T47D (cell line): Measurements from ENCODE around the gene AP3B1.
A peak's percentile ranks its signal among the peaks of the same experiment; 100 is the strongest.

Experiments used
- DNase-seq, 2 experiments: peaks; one replicate each; pipeline versions ENCODE4 v3.0.0 to v3.0.0-alpha.2; 2011 to 2012; ENCODE audit warnings: low read depth in 1 of 2, low spot score in 1 of 2
- JUND ChIP-seq: IDR thresholded peaks from 2 replicates; pipeline ENCODE4 v1.6.1; 2012; ENCODE audit warnings: low read depth
- in situ Hi-C: cut with HindIII; loops from 2 replicates; pipeline ENCODE4 v1.10.0; 2016; ENCODE audit warnings: low sequenced_read_pairs, low pct_unique_long_range_greater_than_20kb

Gene AP3B1, protein sequence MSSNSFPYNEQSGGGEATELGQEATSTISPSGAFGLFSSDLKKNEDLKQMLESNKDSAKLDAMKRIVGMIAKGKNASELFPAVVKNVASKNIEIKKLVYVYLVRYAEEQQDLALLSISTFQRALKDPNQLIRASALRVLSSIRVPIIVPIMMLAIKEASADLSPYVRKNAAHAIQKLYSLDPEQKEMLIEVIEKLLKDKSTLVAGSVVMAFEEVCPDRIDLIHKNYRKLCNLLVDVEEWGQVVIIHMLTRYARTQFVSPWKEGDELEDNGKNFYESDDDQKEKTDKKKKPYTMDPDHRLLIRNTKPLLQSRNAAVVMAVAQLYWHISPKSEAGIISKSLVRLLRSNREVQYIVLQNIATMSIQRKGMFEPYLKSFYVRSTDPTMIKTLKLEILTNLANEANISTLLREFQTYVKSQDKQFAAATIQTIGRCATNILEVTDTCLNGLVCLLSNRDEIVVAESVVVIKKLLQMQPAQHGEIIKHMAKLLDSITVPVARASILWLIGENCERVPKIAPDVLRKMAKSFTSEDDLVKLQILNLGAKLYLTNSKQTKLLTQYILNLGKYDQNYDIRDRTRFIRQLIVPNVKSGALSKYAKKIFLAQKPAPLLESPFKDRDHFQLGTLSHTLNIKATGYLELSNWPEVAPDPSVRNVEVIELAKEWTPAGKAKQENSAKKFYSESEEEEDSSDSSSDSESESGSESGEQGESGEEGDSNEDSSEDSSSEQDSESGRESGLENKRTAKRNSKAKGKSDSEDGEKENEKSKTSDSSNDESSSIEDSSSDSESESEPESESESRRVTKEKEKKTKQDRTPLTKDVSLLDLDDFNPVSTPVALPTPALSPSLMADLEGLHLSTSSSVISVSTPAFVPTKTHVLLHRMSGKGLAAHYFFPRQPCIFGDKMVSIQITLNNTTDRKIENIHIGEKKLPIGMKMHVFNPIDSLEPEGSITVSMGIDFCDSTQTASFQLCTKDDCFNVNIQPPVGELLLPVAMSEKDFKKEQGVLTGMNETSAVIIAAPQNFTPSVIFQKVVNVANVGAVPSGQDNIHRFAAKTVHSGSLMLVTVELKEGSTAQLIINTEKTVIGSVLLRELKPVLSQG

DNA sequence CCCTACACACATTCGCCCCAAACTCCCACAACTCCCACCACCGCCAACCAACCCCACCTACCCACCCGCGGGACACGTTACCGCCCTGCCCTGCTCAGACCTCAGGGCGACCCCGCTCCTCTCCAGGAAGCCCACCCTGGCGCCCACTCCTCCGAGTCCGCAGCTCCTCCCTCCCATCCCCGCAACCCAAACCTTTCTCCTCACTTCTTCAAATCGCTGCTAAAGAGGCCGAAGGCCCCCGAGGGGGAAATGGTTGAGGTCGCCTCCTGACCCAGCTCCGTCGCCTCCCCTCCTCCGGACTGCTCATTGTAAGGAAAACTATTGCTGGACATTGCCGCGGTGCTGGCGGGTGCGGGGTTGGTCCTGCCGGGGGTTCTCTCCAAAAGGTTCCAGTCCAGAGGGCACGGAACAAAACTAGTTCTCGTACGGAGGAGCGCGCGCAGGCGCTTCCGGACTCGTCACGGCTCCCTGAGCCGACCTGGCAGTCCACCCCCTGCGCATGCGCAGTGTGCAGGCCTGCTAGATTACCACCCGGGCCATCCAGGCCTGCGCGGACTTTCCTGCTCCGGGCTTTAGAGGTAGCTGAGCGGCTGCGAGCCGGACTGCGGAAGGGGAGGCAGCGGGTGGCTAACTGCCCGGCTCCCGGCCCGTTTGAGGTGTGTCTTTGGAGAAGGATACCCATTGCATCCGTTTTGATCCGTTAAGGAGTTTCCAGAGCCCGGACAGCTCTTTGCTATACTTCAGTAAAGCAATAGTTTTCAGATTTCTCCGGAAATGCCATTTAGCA is at the start of gene AP3B1:
Gene AP3B1, minus strand, starts transcription at position 451 of the 787 bp plus-strand sequence. Its CDS starts 119 bp downstream, at position 332.
- peak; percentile 80 to 99 for DNase-seq
- no peak; the same call in 1 of the 2 replicates for TF ChIP-seq JUND
- in situ Hi-C loops: no loop called here

DNA sequence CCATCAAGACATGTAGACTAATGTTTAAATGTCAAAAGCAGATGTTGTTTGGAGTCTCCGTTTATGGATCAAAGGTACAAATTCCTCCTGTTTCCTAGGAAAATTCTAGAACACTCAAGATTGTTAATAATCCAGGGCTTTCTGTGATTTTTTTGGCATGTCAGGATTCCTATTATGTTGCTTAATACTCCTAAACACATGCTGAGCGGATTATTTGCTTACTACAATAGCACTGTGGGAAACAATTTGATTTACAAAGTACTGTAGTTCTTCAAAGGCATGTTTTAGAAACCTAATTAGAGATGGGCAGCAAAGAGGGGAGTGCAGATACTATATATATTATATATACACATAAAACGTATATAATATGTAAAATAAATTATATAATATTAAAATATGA is 46.9 kb upstream of the AP3B1 start:
- DNase-seq: no peak
- in situ Hi-C loops: no loop called here
- TF ChIP-seq JUND: no peak

DNA sequence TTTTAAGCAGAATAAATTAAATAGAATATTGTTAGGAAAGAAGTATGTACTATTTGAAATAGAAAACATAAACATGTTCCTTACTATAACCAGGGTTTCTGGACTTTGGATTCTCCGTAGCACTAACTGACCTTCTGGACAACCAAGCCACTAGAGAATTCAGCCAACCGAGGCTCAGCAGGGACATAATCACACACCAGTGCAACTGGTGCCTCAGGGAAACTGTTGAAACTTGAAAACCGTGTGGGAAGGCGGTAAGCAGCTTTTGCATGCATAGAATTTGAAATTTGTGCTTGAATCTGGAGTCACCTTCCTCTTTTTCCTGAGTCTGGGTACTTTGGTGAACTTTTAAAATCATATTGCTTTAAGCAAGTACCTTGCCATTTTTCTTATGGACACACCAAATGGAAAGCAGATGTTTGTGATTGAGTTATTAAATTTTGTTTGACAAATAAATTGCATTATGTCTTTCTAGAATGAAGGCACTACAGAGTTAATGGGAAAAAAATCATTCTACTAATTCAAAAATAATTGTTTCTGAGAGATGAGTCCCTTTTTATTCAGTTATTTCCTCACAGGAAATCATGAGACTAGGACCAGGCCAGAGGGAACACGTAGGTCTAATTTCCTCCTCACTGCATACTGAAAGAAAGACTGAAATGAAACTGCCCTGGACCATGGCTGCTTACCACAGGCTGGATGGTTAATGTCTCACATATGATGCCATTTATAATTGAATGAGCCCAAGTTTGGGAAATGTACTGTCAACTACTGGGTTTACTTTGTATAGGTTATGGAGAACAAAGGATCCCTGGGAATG is 45.3 kb upstream of the AP3B1 start:
- no peak for DNase-seq
- no peak for TF ChIP-seq JUND
- in situ Hi-C loops: no loop called here

DNA sequence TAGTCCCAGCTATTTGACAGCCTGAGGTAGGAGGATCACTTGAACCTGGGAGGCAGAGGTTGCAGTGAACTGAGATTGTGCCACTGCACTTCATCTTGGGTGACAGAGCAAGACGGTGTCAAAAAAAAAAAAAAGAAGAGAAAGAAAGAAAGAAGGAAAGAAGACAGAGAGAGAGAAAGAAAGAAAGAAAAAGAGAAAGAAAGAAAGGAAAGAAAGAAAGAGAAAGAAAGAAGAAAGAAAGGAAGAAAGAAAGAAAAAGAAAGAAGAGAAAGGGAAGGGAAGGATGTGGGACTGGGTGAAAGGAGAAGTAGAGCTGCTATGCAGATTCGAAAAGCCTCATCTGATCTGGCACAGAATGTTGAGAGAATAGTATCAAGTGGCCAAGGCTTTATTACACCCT is 42.2 kb upstream of the AP3B1 start:
- no peak for TF ChIP-seq JUND
- DNase-seq: no peak

DNA sequence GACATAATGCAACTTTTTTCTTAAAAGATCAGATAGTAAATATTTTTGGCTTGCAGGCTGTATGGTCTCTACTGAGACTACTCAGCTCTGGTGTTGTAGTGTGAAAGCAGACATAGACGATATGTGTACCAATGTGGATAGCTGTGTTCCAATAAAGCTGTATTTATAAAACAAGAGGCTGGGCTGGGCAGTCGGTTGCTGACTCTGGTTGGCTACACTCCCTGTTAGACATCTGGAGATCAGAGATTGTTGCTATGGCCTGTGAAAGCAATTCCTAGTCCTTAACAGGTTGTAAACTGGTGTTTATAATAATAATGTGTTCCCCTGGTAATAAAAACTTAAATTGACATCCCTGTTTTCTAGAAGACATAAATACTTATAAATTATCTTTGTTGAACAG is 41.5 kb upstream of the AP3B1 start:
- DNase-seq: peak in 1 of 2 experiments; percentile 10
- no peak for TF ChIP-seq JUND
- in situ Hi-C loops: no loop called here

More for the DNA sequence above, 42.2 kb upstream of the AP3B1 start:
- in situ Hi-C loops: no loop called here

DNA sequence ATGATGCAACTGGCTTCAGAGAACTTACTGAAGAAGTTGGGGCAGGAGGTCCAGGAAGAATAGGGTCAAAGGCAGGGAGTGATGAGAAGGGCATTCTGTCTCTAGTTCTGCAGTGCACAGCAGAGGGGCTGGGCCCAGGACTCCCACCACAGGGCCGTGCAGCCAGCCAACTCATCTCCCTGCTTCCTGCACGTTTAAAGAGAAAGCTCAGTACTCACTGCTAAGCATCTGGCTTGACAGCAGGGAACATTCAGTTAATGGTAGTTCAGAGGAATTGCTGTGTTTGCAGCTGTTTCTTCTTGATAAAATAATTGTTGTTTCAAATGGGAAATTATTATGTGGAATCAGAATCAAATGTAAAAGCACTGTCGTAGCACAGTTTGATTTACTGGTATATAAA is 40.3 kb upstream of the AP3B1 start:
- no peak for DNase-seq
- in situ Hi-C loops: no loop called here
- no peak for TF ChIP-seq JUND

DNA sequence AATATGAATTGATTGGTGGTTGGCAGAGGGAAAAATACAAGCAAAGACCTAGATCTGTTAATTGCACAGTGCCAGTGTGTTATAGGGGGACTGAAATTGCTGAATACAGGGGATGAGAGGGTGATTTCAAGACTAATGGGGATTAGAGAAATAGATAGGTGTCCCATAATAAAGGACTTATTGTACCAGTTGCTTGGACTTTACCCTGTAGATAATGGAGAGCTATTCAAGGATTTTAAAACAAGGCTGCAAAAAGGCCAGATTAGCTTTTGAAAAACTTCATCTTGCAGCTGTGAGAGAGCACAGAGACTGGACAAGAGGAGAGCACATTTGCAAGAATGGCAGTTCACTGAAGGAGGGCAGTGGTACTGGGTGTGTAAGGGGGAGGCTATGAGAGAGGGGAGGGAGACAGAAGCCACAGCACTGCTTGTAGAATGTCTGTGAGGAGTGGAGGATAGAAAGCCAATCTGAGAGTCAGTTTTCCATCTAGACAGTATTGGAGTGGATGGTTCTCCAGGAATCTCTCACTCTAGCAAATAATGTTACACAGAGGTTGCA is 37.1 kb upstream of the AP3B1 start:
- in situ Hi-C loops: no loop called here
- no peak for DNase-seq
- TF ChIP-seq JUND: no peak

DNA sequence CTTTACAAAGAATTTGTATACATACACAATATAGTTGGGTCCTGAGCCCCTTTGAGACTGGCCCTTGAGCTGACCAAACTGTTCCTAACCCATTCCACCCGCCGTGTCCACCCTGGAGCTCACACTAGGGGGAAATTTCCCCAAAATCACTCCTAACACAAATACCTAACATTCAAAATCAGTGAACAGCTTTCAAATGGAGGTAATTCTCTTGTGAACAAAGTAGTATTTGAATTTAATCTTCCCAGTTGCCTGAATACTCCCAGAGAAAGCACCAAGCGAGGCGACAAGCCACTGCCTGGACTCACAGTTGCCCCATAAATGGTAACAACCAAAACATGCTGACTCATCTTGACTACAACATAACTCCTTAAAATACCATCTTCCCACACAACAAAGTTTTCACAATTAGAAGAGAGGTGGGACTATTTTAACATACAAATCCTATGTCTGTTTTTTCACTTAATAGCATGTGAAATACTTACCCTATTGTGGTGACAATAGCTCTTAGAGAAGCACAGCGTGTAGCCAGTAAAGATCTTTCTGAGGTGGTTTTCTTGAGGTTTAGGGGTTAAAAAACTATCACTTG is 34.2 kb upstream of the AP3B1 start:
- DNase-seq: no peak
- in situ Hi-C loops: no loop called here
- no peak for TF ChIP-seq JUND

DNA sequence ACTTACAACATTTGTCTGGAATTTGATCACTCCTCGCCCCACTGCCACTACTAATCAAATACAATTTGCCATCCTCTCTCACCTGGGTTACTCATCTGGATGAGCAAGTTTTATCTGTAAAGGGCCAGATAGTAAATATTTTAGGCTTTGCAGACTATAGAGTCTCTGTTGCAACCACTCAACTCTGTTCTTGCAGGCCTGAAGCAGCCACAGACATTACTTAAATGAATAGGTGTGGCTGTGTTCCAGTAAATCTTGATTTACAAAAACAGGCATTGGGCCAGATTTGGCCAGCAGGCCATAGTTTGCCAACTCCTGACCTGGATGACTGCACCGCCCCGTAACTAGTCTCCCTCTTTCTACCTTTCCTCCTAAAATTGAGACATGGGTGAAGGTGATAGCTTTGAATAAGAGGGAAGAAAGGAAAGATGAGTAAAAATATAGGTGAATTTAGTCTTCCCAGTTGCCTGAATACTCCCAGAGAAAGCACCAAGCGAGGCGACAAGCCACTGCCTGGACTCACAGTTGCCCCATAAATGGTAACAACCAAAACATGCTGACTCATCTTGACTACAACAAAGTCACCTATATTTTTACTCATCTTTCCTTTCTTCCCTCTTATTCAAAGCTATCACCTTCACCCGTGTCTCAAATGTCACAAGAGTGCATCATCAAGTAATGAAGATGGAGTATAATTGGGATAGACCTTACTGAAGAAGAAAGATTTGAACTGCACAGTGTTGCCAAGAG is 33.4 kb upstream of the AP3B1 start:
- no peak for DNase-seq
- in situ Hi-C loops: no loop called here
- TF ChIP-seq JUND: no peak

DNA sequence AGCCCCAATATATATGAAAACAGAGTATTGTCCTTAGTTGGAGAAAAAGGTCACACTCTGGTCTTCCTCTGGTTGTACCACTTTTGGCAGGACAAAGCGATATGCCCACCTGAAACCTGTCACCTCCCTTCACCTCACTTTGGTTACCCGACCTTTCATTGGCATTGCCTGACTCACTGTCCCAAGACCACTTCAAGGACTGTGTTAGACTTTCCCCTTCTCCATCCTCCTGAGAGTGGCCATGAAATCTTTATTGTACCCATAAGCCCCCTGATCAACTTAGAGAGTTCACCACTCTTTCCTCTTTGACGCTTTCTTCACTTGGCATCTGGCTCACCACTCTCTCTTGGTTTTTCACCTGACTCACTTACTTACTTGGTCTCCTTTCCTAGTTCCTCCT is 32.4 kb upstream of the AP3B1 start:
- in situ Hi-C loops: no loop called here
- TF ChIP-seq JUND: no peak
- DNase-seq: no peak

DNA sequence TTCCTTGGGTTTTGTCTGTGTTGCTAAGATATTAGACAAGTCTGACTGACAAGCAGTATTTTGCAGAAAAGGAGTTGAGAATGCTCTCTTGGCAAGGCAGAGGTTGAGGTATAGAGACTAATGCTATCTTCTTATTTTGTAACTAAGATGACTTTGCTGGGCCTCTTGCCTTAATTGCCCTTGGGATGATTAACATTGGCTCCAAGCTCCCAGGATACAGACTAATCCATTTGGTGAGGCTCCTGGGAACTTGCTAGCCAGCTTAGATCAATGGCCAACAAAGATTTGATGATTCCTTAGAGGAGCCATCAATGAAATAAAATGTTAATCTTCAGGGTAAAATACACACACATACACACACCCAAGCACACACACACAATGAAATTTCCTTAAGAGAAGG is 28.7 kb upstream of the AP3B1 start:
- TF ChIP-seq JUND: no peak
- in situ Hi-C loops: no loop called here
- DNase-seq: no peak
